ENCODE results near the gene NOP9.

NOP9 gene, protein sequence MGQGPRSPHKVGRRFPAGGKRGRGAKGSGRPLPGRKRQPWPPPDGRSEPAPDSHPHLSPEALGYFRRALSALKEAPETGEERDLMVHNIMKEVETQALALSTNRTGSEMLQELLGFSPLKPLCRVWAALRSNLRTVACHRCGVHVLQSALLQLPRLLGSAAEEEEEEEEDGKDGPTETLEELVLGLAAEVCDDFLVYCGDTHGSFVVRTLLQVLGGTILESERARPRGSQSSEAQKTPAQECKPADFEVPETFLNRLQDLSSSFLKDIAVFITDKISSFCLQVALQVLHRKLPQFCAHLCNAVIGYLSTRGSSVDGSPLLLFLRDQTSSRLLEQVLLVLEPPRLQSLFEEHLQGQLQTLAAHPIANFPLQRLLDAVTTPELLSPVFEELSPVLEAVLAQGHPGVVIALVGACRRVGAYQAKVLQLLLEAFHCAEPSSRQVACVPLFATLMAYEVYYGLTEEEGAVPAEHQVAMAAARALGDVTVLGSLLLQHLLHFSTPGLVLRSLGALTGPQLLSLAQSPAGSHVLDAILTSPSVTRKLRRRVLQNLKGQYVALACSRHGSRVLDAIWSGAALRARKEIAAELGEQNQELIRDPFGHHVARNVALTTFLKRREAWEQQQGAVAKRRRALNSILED

DNA sequence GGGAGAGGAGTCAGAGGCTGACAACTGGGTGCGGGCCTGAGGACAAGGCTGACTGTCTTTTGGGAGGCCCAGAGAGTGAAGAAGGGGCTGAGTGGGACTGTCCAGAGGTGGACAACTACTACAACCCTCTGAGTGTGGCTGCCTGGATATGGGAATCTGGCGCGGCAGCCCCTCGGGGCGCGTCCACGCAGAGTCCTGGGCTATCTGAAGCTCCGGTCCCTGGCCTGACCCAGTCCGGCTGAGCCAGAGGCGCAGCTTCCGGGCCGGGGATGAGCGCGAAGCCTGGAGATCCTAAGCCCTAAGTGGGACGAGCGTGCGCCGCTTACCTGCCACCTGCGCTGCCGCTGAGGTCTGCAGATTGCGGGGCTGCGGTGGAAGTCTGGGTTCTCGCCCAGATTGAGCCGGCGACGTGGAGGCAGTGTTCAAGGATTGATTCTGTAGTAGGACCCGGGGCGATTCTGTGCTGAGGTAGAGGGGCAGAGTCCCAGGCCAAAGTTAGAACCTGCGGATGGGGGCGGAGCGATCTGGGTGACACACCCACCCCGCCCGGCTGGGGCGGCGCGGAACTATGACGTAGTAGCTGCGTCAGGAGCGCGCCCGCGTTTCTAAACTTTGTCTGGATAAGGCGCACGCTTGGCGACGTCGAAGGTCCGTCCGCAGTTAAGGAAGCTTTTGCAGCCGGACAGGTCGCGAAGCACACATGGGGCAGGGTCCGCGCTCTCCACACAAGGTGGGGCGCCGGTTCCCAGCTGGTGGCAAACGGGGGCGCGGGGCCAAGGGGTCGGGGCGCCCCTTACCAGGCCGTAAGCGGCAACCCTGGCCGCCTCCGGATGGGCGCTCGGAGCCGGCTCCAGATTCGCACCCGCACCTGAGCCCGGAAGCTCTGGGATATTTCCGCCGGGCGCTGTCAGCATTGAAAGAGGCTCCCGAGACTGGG, at the start of gene NOP9, which contains the start of gene DHRS1:
Gene NOP9, plus strand, starts transcription at position 596 of the 937 bp plus-strand sequence. Its CDS starts 105 bp downstream, at position 701.
Gene DHRS1, minus strand, starts transcription at position 526 of the 937 bp plus-strand sequence. CDS start 674 bp downstream, outside the sequence.
- DNase-seq (ENCODE audit: low read depth in 2 of 2): peak; percentile 61 to 67

DNA sequence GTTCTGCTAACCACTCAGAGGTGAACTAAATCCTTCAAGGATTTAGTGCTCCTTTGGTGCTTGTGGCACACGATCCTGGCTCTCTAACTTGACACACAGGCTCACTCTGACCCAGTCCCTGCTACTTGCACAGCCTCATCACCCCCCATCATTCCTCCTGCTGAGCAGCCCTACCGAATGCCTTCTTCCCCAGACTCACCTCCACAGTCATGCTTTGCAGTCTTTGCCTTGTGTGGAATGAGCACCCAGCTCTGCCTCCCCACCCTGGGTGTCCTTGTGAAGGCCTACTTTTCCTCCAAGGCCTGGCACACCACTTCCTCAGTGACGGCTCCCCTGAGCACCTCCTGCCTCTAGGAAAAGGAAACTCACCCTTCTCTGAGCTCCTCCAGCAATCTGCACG, 49.3 kb upstream of the NOP9 start:
- no peak for DNase-seq (ENCODE audit: low read depth in 2 of 2)

DNA sequence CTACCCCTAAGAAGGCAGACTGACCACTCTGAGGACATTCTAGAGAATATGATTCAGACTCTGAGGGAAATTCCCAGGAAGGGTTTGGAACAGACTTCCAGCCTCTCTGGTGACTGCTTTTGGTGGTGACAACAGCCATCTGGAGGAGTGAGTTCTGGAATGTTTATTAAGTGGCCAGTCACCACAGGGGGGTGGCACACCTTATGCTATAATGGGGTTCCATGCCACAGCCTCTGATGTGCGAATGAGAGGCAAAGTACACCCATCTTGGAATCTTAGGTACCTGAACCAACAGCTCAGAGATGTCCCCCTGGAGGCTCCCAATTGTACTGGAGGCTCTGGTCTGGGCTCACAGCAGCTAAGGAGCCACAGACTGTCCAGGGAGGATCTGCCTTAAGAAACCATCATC, 47.8 kb upstream of the NOP9 start:
- no peak for DNase-seq (ENCODE audit: low read depth in 2 of 2)

DNA sequence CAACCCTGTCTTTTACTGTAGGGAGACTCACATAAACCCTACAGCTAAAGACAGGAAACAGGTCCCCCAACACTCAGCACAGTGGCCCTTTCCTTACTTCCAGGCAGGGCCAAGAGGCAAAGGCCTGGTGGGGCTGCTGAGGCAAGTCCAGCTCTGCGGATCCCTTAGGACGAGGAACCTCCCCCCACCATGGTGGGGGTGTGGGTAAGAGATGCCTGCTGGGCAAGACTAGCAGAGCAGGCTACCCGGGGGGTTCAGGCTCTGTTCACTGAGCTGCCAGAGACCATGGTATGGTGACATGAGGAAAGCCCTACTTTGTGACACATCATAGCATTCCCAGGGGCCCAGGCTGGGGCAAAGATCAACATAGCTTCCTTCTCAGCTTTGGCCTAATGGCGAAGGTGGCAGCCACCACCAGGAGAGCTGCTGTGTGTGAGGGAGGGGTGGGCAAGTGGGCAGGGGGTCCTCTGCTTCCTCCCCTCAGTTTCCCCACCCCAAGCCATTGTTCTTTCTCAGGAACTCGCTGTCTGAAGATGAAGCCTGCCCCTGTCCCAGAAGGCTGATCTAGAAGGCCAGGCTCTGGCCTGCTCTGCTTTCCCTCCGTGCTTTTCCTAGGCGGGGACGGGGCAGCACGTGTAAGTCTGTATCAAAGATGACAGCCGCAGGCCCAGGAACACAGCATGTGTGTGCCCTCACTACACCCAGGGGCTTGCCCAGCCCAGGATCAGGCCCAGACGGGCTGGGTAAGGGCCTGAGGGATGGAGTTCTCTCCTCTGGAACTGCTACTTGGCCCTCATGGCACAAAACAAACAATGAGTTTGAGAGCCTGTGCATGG, 47.1 kb upstream of the NOP9 start:
- DNase-seq (ENCODE audit: low read depth in 2 of 2): no peak

DNA sequence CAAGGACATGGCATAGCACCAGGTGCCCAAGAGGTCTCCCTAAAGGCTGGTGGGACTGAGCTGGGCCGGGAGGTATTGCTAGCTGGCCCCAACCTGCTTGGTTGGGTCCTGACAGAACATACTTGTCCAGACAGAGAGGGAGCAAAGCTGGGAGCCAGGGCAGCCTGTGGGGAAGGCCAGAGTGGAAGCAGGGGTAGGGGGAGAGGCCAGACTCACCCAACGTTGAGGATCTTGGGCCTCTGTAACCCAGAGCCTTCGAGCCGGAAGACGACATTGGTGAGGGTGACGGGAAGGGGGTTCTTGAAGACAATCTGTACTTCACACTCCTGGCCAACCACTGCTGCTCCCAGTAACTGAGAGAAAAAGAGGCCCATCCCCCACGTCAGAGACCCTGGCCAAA, 45.7 kb upstream of the NOP9 start:
- DNase-seq (ENCODE audit: low read depth in 2 of 2): no peak

DNA sequence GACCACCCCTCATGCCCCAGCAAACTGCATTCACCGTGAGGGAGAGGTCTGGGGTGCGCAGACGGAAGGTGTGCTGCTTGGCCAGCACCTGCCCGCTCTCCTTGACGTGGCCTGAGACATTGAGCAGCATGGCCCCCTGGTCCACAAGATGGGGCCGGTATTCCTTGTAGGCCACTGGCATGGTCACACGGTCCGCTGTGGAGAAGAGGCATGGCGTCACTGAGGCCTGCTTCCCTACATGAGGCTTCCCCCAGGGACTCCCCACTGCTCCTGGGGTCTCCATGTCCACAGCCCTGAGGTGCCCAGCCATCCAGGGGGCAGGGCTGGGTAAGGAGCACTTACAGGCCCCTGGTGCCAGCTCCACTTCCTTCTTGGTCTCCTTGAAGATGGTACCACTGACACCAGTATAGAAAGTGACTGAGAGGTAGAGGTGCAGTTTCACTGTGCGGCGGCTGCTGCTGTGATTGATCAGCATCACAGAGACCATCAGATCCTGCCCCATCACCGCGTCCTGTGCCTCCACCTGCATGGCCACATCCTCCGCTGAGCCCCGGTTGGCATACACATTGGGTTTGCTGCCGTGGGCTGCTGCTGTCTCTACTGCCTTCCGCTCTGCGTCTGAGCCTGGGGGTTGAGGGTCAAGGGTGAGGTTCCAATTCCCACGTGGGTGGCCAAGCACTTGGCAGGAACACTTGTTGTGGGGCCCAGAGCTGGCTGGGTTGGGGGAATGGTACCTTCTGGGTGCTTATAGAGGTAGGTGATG, 44.8 kb upstream of the NOP9 start:
- DNase-seq (ENCODE audit: low read depth in 2 of 2): no peak

DNA sequence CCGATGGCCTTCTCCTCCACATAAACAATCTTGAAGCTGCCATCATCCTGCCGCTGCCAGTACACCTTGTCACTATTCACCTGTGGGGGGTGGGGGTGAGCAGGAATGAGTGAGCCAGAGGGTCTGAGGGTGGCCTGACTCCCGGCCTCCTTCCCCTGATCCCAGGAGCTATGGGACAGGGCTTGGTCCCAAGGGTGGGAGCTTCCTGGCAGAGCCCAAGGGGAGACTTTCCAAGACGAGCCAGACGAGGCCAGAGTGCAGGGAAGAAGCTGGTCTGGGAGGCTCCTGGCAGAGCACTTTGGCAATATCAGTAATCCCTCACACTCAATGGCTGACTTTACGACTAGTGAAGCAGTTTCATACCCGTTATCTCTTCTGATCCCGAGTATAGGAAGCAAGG, 44.2 kb upstream of the NOP9 start:
- DNase-seq (ENCODE audit: low read depth in 2 of 2): no peak

DNA sequence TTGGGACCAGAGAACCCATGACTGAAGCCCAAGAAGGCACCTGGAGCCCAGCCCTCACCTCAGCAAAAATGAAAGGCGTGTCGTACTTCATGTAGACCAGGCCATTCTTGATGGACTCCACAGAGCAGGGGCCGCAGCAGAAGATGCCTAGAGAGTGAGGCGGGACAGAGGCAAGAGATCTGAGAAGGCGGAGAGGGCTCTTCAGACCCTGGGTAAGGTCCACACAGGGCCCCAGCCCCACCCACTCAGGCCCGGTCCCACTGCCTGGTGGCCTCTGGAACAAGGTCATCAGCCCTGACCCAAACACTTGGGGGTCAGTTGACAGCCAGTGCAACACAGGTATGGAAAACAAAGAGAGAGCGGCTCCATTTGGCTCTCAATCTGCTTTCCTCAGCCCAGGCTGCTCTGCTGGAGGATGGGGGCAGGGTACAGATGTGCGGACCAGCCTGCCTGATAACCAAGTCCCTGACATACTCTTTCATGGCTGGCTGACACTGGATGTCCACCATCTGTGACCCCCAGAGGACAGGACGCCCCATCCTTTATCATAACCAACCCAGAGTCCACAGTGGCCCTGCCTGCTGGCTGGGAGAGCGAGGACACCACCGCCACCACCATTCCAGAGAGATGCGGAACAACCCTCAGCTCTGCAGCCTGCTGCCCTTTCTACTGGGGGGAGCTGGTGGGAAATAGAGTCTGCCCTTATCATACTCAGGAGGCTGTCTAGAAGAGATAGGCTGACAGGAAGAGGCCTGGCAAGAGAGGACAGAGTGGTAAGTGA, 43.5 kb upstream of the NOP9 start:
- DNase-seq (ENCODE audit: low read depth in 2 of 2): no peak

DNA sequence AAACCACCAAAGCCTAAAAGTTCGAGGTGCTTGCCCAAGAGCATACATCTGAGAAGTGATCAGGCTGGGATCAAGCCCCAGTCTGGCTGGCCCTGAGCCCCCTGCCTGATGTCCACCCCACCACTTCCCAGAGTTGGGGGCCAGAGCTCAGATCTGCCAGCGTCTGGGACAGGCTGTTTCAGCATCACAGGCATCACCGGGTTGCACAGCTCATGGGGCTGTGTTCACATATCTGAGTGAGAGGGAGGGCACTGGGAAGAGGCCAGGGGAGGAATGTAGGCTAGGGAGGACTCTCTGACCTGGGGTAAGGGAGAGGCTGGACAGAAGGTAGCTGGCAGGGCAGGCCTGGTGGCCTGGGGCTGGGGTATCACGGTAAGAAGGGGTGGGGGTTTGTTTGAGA, 42.7 kb upstream of the NOP9 start:
- no peak for DNase-seq (ENCODE audit: low read depth in 2 of 2)

DNA sequence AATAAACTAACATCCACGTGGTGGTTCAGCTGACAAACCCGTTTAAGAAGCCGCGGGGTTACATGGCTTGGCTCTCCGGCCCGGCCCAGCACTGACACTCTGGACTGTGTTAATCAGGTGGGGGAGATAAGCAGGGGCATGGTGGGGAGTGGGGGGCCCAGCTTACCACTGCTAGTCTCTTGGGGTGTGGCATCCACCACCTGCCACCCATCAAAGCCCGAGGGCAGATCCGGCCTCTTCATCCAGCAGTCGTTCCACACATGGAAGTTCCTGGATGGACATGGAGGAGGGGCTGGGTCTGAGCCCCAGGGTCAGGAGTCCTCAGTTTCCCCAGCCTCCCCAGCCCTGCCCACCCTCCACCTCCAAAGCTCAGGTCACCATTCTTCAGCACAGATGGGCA, 41.5 kb upstream of the NOP9 start:
- no peak for DNase-seq (ENCODE audit: low read depth in 2 of 2)

DNA sequence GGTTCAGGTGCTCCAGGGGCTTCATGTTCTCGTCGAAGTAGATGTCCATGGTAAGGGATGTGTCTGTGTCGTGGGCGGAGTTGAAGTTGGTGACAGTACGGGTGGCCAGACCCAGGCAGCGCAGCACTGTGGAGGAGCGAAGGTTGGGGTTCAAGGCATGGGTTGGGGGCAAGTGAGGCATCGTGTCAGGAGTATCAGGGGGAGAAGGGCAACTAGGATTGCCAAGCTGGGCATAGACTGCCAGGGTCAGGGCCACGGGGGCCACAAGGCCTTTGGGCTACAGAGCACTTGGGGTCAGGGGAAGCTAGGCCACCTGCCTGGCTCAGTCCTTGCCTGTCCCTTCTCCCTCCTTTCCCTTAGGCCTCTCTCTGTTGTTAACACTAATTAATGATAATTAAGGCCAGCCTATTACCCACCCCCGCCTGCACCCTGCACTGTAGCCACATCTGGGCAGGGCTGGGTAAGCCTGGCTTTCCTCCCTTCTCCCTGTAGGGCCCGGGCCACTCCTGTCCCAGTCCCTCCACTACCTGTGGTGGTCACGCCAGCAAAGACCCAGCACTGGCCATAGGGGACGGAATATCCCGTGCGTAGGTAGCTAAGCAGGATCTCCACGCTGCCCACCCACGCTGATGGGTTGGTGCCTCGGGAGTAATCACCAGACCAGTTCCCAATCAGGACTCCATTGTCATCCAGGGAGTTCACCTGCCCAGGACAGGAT, 40.9 kb upstream of the NOP9 start:
- DNase-seq (ENCODE audit: low read depth in 2 of 2): no peak

DNA sequence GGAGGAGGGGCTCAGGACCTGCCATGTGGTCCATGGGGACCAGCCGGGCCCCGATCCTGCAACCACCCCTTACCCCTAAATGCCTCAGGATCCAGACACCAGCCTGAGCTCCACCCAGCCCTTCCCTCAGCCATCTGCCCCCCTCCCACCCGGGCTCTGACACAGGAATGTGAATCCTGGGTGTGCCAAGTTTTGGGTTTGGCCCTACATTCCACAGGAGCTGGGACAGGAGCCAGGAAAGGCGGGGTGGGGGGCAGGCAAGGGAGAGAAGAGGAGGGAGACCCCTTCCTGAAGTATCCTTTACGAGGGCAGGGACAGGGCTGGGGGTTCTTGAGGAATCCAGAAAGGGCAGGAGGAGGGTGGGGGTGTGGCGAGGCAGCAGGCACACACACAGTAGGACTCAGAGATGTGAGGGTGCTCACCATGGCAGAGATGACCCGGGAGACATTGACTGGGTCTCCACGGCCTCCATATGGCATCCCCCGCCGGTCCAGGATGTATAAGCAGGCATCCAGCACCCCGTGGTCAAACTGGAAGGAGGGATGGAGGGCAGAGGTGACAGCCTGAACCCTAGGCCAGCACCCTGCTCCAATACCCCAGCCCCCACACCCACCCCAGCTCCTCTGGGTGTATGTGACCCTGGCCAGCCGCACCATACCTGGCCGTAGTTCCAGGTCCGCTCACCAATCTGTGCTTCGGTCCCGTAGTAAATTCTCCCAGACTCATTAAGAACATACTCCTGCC, 40.2 kb upstream of the NOP9 start:
- DNase-seq (ENCODE audit: low read depth in 2 of 2): peak; percentile 45 to 56

DNA sequence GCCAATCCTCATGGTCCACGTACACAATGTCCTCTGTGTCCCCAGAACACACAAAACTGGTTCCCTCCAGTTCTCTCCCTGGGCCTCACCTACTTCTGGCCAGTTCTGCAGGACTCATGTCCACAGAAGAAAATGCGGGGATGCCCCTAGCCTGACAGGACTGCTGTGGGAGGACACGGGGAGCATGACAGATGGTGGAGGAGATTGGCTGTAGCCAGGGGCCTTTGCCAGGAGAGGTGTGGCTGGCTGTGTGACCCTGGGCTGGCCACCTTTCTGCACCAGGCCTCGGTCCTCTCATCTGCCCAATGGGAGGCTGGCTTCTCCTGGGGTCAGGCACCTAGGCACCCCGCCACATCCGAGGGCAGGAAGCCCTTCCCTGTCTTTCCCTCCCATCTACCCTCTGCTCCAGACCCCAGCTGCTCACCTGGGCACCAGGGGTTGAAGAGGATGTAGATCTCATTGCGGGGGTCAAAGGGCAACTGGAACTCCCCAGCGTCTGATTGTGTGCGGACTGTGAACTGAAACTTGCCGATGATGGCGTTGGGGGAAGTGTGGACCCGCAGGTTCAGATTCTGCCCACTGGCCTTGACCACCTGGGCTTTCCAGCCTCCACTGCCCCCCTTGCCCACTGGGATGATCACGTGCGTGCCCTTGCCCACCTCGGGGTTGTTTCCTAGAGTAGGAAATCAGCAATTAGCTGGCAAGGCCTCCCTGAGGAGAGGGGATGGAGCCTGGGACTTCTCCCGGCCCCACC, 39.4 kb upstream of the NOP9 start:
- no peak for DNase-seq (ENCODE audit: low read depth in 2 of 2)

DNA sequence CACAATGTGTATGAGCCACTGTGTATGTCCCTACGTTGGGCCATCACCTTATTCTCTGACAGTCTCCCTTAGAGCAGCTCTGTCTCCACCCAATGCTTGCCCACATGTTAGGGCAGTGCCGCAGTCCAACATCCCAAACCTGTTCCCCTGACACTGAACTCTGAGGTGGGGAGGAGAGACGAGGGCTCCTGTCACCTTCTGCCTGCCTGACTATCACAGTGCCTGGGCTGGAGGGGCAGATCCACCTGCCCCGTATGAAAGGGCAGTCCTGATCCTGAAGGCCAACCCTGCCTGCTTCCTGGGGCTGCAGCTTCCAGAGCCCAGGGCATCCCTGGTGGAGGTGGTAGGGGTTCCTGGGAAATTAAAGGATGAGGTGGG, 38.9 kb upstream of the NOP9 start:
- DNase-seq (ENCODE audit: low read depth in 2 of 2): no peak

DNA sequence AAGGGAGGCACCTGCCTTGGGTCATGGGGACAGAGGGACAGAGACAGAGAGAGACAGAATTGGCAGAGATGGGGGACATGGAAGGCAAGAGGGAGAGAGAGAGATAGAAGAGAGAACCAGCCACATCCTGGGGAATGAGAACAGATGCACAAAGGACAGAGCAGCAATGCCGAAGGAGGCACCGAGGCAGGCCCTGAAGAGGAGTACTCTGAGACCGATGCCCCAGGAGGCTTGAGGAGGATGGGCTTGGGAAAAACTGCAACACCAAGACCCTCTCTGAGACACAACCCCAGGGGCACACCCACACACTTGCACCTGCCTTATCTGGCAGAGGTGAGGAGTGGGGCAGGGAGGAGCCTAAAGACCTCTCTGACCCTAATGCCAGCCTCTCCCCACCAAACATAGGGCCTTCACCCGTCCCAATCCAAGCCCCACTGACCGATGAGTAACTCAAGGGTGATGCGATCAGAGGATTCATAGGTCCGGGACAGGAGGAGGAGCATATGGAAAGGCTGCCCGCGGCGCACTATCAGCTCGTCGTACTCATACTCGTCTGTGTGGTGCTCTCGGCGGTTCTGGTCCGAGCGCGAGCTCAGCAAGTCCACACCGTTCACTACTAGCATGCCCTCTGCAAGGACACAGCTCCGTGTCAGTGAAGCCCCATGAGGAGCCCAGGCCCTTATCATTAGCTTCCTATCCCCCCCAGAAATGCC, 38.2 kb upstream of the NOP9 start:
- DNase-seq (ENCODE audit: low read depth in 2 of 2): no peak

DNA sequence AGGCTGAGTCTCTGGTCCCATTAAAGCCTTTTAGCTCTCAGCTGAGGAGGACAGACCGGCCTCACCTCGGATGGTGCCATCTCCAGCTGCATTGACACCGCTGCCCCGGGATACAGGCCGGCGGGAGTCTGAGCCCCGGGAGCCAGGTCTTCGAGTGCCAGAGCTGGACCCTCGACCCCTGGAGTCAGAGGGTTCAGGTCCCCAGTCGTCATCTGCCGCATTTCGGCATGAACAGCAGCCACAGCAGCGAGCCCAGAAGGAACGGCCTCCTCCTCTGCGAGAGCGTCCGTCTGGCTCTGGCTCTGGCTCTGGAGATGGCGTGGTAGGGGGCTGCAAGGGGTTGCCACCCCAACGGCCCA, 37.7 kb upstream of the NOP9 start:
- DNase-seq (ENCODE audit: low read depth in 2 of 2): no peak
